HG03442 (cell line): ENCODE measurements around the gene DCST2.
A peak's percentile ranks its signal among the peaks of the same experiment; 100 is the strongest.
"Not testable (repeated sequence)": the region's sequence is repeated elsewhere in the genome, so short reads cannot be mapped to it uniquely, and the experiment has no call there.

Experiments used
- ATAC-seq: cut with Tn5 transposase; IDR thresholded peaks from one replicate; pipeline ENCODE4 v1.9.1; 2021; ENCODE audit warnings: mild to moderate bottlenecking, moderate library complexity; ENCODE audit not compliant: unreplicated experiment

DCST2 gene

GRCh38 chr1:155000726-155001424 is 32.7 kb downstream of the DCST2 start:
- ATAC-seq: peak; percentile 35

GRCh38 chr1:155000411-155000725 is 33.2 kb downstream of the DCST2 start:
- no peak for ATAC-seq

GRCh38 chr1:154999571-155000410 is 33.8 kb downstream of the DCST2 start:
- ATAC-seq: no peak

DNA sequence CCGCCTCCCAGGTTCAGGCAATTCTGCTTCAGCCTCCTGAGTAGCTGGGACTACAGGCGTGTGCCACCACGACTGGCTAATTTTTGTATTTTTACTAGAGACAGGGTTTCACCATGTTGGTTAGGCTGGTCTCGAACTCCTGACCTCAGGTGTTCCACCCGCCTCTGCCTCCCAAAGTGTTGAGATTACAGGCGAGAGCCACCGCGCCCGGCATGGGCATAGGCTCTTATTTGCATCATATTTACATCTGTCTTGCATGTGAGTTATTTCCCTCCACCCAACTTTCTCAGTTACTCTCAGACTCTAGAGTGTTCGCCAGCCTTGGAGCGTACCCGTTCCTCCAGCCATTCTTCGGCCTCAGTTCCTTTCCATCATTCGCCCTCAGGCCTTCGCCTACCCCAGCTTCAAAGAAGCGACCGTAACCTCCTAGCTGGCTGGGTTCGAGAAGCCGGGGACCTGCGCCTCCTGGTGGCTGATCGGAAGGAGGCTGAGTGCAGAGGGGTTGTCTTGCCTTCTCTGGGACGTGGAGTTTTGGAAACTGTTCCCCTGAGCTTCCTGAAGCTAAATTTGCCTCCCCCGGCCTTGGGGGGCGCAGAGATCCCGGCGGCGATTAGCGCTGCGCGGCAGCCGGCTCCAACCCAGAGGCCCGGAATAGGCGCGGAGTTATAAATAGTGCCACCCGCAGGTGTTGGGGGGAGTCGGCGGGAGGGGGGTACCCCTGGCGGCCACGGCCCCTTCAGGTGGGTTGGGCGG is 34.6 kb downstream of the DCST2 start:
- ATAC-seq: no peak

- no peak for ATAC-seq
These were observed 35.3 kb downstream of the DCST2 start for GRCh38 chr1:154998201-154998780.

GRCh38 chr1:154996966-154997701 is 36.4 kb downstream of the DCST2 start:
- no peak for ATAC-seq

DNA sequence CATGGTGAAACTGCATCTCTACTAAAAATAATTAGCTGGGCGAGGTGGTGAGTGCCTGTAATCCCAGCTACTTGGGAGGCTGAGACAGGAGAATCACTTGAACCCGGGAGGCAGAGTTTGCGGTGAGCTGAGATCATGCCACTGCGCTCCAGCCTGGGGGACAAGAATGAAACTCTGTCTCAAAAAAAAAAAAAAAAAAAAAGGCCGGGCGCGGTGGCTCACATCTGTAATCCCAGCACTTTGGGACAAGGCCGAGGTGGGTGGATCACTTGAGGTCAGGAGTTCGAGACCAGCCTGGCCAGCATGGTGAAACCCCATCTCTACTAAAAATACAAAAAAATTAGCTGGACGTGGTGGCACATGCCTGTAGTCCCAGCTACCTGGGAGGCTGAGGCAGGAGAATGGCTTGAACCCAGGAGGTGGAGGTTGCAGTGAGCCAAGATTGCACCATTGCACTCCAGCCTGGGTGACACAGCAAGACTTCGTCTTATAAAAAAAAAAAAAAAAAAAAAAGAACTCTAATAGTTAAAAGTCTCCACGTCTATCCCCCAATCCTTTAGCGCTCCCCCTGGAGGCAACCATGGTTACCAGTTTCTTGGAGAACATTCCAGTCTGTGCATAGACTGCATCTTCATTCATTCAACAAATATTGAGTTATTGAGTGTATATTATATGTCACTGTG is 38.1 kb downstream of the DCST2 start:
- not testable (repeated sequence) for ATAC-seq

DNA sequence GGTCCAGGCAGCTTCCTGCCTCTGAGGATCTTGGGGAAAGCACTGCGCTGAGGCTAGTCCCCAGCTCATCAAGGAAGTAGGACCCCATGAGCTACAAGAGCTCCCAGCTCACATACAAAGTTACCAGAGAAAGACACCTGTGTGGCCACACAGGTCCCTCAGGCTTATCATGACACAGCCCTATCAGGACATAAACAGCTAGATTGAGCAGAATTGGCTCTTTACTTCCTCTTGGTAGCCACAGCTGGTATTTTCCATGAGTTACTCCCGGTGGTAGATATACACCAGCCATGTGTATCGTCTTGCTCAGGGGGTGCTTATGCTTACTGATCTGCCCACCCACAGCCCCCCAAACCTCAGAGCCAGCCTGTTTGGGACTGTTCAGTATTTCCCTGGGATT is 39.0 kb downstream of the DCST2 start:
- no peak for ATAC-seq

DNA sequence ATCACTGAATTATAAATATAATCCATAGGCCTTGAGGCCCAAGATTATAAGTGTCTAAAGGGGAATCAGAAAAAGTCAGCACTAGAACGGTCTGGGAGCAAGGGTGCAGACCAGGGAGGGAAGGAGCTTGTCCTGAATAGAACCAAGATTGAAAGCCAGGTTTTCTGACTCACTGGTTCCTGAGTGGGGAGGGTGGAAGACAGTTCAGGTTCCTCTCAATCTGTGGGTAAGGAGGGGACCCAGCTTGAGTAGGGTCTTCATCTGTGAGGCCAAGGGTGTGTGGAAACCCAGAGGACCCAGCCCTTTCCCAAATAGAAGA is 39.4 kb downstream of the DCST2 start:
- no peak for ATAC-seq

GRCh38 chr1:154993572-154994268 is 39.9 kb downstream of the DCST2 start, which contains the start of gene LENEP:
LENEP (plus strand) TSS chr1:154993586; CDS start chr1:154993608, 22 bp downstream.
- ATAC-seq: no peak

GRCh38 chr1:154992721-154993571 is 40.6 kb downstream of the DCST2 start:
- ATAC-seq: no peak

- ATAC-seq: no peak
These were observed 43.3 kb downstream of the DCST2 start for GRCh38 chr1:154990276-154990675.

DNA sequence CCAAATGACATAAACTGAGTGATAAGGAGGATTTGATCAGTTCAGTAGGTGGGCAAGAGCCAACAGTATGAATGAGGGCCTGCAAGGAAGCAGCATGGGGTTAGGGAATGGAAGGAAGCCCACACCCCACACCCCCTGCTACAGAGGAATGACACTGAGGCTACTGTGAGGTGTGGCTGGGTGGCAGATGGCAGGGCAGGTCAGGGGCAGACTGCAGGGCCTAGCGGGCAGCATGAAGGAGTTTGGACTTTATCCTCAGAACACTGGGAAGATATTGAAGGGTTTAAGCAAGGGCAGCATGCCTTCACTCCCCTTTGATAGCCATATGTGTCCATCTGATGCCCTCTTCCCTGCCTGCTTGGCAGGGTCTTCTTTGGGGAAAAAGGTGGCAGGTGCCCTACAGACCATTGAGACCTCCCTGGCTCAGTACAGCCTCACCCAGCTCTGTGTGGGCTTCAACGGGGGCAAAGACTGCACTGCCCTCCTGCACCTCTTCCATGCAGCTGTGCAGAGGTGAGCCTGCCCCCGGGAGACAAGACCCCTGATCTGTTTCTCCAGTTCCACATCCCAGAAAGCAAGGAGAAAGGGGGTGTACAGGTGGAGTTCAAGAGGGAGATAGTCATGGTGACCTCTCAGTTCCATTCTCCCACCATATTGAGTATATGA is 44.3 kb downstream of the DCST2 start:
- no peak for ATAC-seq

GRCh38 chr1:154988058-154988954 is 45.3 kb downstream of the DCST2 start:
- no peak for ATAC-seq

DNA sequence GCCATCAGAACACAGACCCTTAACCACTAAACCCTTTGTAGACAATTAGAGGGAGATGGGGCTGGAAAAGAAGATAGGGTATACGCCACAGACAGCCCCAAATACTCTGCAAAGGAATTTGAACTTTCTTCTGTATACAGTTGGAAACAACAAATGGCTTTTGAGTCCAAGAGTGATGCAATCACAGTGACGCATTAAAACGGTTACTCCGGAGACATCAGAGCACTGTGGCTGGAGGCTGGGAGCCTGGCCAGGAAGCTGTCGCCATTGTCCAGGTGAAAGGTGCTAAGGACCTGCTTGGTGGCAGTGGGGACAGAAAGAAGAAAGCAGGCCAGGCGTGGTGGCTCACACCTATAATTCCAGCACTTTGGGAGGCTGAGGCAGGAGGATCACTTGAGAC is 46.3 kb downstream of the DCST2 start:
- ATAC-seq: no peak

- not testable (repeated sequence) for ATAC-seq
These were observed 46.8 kb downstream of the DCST2 start for GRCh38 chr1:154986736-154987135.
